IPS DF 6.9 (cell line): Measurements from ENCODE around the gene PLXNA4.

Experiments
- DNase-seq: peaks from one replicate; pipeline ENCODE4 v3.0.0-alpha.2; 2013; ENCODE audit warnings: low read depth, low spot score
- H3K27ac ChIP-seq: one replicate; pipeline ENCODE4 v1.5.1; 2013; ENCODE audit warnings: low read length, control low read depth
- H3K27me3 ChIP-seq: 2 replicates; pipeline ENCODE4 v1.6.1; 2013; ENCODE audit warnings: mild to moderate bottlenecking, low read length; ENCODE audit not compliant: control insufficient read depth, insufficient read depth
- H3K36me3 ChIP-seq: 2 replicates; pipeline ENCODE4 v1.6.1; 2013; ENCODE audit warnings: low read length; ENCODE audit not compliant: control insufficient read depth, insufficient read depth
- H3K4me1 ChIP-seq: 2 replicates; pipeline ENCODE4 v1.6.1; 2013; ENCODE audit warnings: low read length; ENCODE audit not compliant: control insufficient read depth, insufficient read depth
- H3K4me3 ChIP-seq: 2 replicates; pipeline ENCODE4 v1.5.1; 2013; ENCODE audit warnings: mild to moderate bottlenecking, low read length
- H3K9me3 ChIP-seq: 2 replicates; pipeline ENCODE4 v1.6.1; 2013; ENCODE audit warnings: low read length, inconsistent platforms; ENCODE audit not compliant: control insufficient read depth, insufficient read depth
- WGBS: extraction: QIAGEN DNeasy Blood & Tissue Kit; methylation state at CpG from one replicate; pipeline ENCODE4 v1.1.7; 2013; ENCODE audit warnings: mixed read lengths, missing lambda C conversion rate; ENCODE audit not compliant: insufficient read length, insufficient coverage; 5-methylcytosine and 5-hydroxymethylcytosine counted together

The PLXNA4 gene

DNA sequence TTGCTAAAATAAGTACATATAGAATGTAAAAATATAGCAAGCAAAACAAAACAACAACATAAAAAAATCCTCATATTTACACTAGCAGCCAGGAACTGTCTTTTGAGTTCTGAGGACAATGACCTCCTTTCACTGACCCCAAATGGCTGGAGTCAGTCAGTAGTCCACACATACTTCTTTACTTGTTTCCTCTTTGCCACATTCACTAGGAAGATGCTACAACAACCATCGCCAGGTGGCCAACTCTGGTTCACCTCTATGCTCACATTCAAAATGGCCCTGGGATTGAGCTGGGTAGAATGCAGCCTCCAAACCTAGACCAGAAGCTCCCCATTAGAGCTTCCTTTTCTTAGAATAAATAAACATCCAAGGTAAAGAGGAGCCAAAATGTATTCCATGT is 356.2 kb downstream of the PLXNA4 start:
- H3K36me3 ChIP-seq: no peaks in the 10 kb centered on the region
- H3K27ac ChIP-seq: no peak overlapping the region
- H3K4me3 ChIP-seq: no peak overlapping the region
- WGBS: no CpG with 5 or more reads among the region's 1 CpG
- peaks cover 1% of the 10 kb centered on the region; the same call in 1 of the 2 replicates for H3K4me1 ChIP-seq
- H3K9me3 ChIP-seq: no peaks in the 10 kb centered on the region
- H3K27me3 ChIP-seq: no peaks in the 10 kb centered on the region; the same call in 1 of the 2 replicates
- DNase-seq: no peak

DNA sequence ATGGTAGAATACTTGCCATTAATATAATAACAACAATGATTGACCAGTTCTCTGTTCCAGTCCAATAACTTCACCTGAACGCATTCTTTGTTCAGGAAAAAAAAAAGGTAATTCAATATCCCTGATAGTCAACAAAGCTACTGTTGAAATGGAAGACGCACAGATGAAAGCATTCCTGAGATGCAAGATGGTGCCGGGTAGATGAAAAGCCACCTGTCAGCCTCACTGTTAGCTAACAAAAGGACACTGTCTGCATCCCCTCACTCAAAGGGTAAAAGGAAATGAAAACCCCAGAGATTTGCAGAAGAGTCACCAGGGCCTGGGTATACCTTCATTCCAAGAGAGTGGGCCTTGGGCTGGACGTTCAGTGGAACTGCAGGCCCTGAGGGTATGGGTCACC is 357.4 kb downstream of the PLXNA4 start:
- H3K36me3 ChIP-seq: no peaks in the 10 kb centered on the region
- H3K4me1 ChIP-seq: peaks cover 3% of the 10 kb centered on the region; the same call in 1 of the 2 replicates
- no peaks in the 10 kb centered on the region; the same call in 1 of the 2 replicates for H3K27me3 ChIP-seq
- DNase-seq: no peak
- no CpG with 5 or more reads among the region's 4 CpGs for WGBS
- no peak overlapping the region for H3K27ac ChIP-seq
- no peak overlapping the region for H3K4me3 ChIP-seq
- H3K9me3 ChIP-seq: no peaks in the 10 kb centered on the region

DNA sequence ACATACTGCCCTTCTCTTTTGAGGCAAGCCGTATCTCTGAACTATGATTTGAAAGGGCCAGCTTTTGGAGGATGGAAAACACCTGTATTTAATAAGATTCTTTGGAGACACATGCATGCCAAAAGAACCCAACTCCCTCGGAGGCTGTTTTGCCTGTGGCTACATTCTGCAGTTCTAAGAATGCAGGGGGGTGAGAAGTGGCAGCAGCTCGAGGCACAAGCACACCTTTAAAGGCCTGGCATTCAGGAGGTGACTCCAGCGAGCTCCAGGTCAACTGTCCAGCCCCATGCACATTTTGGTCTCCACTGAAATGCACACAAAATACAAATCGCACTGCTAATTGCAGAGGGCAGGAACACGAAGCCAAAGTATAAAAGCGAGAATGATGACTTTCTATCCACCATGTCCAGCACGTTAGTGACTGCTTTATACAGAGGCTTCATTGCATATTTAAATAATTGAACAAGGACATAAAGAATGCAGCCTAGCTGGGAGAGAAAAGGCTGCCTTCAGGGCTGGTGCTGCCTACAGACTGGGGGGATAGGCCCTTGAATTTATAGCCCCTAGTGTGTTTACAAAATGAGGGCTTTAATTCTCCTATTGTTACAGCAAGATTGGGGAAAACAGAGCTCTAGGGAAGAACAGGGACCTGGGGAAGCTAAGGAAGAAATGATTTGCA is 359.3 kb downstream of the PLXNA4 start:
- Histone ChIP-seq H3K36me3 (no peaks in the 10 kb centered on the region), H3K4me1 (peaks cover 3% of the 10 kb centered on the region; the same call in 1 of the 2 replicates), H3K27me3 (no peaks in the 10 kb centered on the region; the same call in 1 of the 2 replicates), H3K9me3 (no peaks in the 10 kb centered on the region), H3K27ac (no peak overlapping the region), H3K4me3 (no peak overlapping the region)
- WGBS: no CpG with 5 or more reads among the region's 8 CpGs
- no peak for DNase-seq

DNA sequence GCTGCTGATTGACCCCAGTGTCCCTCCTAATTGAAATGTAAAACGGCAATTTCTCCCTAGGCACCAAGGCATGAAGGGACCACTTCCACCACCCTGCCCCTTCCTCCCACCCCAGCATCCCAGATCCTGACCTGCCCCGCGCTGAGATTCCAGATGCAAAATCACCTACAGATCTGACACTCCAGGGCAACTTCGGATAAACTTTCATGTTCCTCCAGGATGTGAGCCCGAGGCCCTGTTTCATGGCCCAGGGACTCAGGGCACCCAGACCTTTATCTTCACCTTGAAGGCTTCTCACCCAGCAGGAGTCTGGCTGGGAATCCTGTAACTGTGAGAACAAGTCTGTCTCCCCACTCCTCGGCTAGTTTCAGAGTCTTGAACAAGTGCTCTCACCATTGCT is 361.8 kb downstream of the PLXNA4 start:
- Histone ChIP-seq H3K36me3 (no peaks in the 10 kb centered on the region), H3K27me3 (no peaks in the 10 kb centered on the region; the same call in 1 of the 2 replicates), H3K4me3 (no peak overlapping the region), H3K4me1 (peaks cover 3% of the 10 kb centered on the region; the same call in 1 of the 2 replicates), H3K27ac (no peak overlapping the region), H3K9me3 (no peaks in the 10 kb centered on the region)
- no peak for DNase-seq
- WGBS: no CpG with 5 or more reads among the region's 6 CpGs

DNA sequence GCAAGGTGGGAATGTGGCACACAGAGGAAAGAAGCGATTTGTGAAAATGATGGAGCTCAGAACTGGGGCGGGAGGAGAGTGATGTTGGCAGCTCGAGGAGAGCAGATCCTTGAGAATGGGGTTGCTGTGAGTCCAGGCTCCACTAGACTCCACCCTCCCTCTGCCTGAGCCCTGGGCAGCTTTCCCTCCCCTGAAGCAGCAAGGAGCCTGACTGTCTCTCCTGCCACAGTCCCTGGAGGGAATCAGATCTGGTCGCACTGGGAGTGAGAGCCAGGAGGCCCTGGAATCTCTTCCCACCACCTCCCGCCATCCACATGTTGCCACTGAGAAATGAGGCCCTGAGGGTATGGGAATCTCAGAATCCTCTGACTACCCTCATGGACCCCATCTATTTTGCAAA is 362.7 kb downstream of the PLXNA4 start:
- no peak overlapping the region for H3K4me3 ChIP-seq
- no CpG with 5 or more reads among the region's 5 CpGs for WGBS
- no peaks in the 10 kb centered on the region; the same call in 1 of the 2 replicates for H3K27me3 ChIP-seq
- DNase-seq: no peak
- H3K36me3 ChIP-seq: no peaks in the 10 kb centered on the region
- H3K9me3 ChIP-seq: no peaks in the 10 kb centered on the region
- H3K27ac ChIP-seq: no peak overlapping the region
- H3K4me1 ChIP-seq: peaks cover 2% of the 10 kb centered on the region; the same call in 1 of the 2 replicates

DNA sequence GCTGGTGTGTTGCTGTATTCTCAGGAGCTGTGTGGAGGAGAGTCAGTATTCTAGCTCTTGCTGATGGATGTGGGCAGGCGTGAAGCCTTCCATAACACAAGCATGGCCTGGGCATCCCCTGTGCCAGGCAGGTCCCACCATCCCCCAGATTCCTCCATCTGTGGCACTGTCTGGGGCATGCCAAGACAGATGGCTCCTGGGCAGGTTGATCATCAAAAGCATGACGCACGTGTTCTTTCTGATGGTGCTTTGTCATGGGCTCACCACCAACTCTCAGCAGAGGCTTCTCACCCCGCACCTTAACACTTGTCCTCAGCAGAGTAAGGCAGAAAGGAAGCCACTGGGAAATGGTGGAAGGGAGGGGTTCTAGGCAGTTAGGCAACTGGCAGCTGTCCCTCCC is 364.3 kb downstream of the PLXNA4 start:
- DNase-seq: no peak
- Histone ChIP-seq H3K4me3 (no peak overlapping the region), H3K27me3 (no peaks in the 10 kb centered on the region), H3K36me3 (no peaks in the 10 kb centered on the region), H3K27ac (no peak overlapping the region), H3K9me3 (no peaks in the 10 kb centered on the region), H3K4me1 (0 out of 2 replicates have a peak, but pooled peaks cover 2% of the 10 kb centered on the region)
- WGBS: no CpG with 5 or more reads among the region's 4 CpGs

DNA sequence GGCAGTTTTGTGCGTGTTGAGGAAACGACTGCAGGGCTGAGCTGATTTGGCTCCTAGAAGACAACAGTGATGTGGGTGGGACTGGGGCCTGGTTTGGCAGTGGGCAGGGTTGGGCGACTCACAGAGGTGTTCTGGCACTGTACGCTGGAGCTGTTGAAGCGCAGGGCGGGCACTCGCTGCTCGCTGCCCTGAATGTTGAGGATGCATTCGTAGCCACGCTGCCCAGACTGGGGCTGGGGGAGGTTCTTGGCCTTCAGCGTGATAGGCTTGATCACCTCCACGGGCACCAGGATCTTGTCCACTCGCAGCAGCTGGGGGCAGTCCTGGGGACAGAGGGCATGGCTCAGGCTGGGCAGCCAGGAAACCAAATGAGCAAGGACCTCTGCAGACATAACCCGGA is 365.4 kb downstream of the PLXNA4 start:
- Histone ChIP-seq H3K9me3 (no peaks in the 10 kb centered on the region), H3K36me3 (no peaks in the 10 kb centered on the region), H3K27me3 (no peaks in the 10 kb centered on the region), H3K27ac (no peak overlapping the region), H3K4me3 (no peak overlapping the region), H3K4me1 (0 out of 2 replicates have a peak, but pooled peaks cover 2% of the 10 kb centered on the region)
- DNase-seq: no peak
- WGBS: no CpG with 5 or more reads among the region's 14 CpGs

DNA sequence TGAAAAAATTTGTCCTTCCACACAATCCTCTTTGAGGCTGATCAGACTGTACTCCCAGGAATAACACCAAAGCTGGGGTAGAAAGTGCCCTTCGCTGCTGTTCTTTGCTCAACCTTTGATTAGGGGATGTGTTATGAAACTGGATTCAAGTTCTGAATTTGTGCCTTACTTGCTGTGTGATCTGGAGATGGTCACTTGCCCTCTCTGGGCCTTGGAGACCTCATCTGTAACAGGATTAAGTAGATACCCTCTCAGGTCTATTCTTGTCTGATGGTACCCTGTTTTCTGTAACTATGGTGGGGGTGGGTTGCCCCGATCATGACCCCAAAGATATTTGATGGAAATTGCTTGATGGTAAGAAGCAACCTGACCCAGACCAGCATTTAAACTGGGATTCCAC is 368.5 kb downstream of the PLXNA4 start:
- DNase-seq: no peak
- Histone ChIP-seq H3K36me3 (no peaks in the 10 kb centered on the region), H3K27ac (no peak overlapping the region), H3K4me3 (no peak overlapping the region), H3K4me1 (peaks cover 4% of the 10 kb centered on the region; the same call in 1 of the 2 replicates), H3K27me3 (no peaks in the 10 kb centered on the region), H3K9me3 (no peaks in the 10 kb centered on the region)
- no CpG with 5 or more reads among the region's 2 CpGs for WGBS

DNA sequence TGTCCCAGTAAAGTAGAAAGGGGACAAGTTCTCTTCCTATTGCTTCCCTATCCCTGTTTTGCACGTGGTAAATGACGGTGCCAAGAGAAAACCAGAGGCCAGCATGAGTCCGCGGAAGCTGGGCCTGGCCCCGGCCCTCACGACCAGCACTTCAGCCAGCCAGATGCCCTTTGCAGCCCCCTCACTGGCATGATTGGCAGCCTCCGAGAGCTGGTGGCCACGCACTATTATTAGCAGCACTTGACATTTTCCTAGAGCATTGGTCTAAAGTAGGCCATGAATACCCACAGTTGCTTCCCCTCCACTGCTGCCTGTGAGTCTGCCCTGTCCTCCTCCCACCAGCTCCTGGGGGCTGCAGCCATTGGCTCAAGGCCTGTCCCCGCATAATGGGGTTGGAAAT is 369.1 kb downstream of the PLXNA4 start:
- DNase-seq: no peak
- no CpG with 5 or more reads among the region's 9 CpGs for WGBS

DNA sequence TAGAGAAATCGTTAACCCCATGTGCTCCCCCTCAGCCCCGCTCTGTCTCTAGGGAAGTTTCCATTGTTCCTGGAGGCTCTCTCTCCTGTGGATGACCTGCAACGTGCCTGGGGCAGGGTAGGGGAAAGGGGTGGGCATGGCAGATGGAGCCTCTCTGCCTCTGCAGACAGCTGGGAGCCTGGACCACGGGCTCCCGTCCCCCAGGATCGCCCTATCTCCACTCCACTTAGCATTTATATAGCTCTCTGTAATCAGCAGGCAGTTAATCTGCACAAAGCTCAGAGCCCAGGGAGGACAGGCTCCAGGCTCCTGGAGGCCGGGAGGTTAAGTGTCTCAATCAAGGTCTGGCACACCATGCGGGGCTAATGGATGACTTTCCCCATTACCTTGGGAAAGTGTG is 369.7 kb downstream of the PLXNA4 start:
- H3K36me3 ChIP-seq: no peaks in the 10 kb centered on the region
- no peaks in the 10 kb centered on the region for H3K9me3 ChIP-seq
- peaks cover 7% of the 10 kb centered on the region; the same call in 1 of the 2 replicates for H3K4me1 ChIP-seq
- DNase-seq: no peak
- H3K27ac ChIP-seq: no peak overlapping the region
- no peaks in the 10 kb centered on the region for H3K27me3 ChIP-seq
- no peak overlapping the region for H3K4me3 ChIP-seq
- WGBS: no CpG with 5 or more reads among the region's 8 CpGs

More for the DNA sequence above, 369.1 kb downstream of the PLXNA4 start:
- Histone ChIP-seq H3K27me3 (no peaks in the 10 kb centered on the region), H3K4me3 (no peak overlapping the region), H3K9me3 (no peaks in the 10 kb centered on the region), H3K36me3 (no peaks in the 10 kb centered on the region), H3K27ac (no peak overlapping the region), H3K4me1 (peaks cover 7% of the 10 kb centered on the region; the same call in 1 of the 2 replicates)

DNA sequence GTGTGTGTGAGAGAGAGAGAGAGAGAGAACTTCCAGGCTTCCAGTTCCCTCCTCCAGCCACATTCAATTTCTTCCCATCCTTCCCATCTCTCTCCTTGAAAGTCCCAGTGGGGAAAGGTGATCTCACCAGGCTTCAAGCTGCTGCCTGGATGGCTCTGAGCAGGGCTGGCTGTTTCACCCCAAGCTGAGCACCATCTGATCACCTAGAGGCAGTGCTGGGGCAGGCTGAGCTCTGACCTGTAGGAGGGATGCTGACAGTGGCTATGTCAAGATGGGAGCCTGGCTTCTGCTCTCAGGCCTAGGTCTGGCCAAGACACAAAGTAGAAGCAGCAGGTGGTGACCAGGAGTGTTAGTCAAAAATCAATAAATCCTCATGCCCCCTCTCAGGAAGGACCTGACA is 370.8 kb downstream of the PLXNA4 start:
- H3K9me3 ChIP-seq: no peaks in the 10 kb centered on the region
- H3K27ac ChIP-seq: no peak overlapping the region
- peaks cover 7% of the 10 kb centered on the region; the same call in 1 of the 2 replicates for H3K4me1 ChIP-seq
- H3K27me3 ChIP-seq: no peaks in the 10 kb centered on the region
- DNase-seq: no peak
- no peaks in the 10 kb centered on the region for H3K36me3 ChIP-seq
- no peak overlapping the region for H3K4me3 ChIP-seq
